Measurements from ENCODE around the gene ARHGAP22.

The ARHGAP22 gene

GRCh38 chr10:48463318-48464003 is 141.4 kb downstream of the ARHGAP22 start:
- no peak for DNase-seq (ENCODE audit: low read depth)

- DNase-seq (ENCODE audit: low read depth) = no peak
These were observed 142.3 kb downstream of the ARHGAP22 start for GRCh38 chr10:48462482-48463020.

- no peak for DNase-seq (ENCODE audit: low read depth)
These were observed 143.0 kb downstream of the ARHGAP22 start for GRCh38 chr10:48461623-48462481.

GRCh38 chr10:48460182-48460581 is 144.7 kb downstream of the ARHGAP22 start:
- no peak for DNase-seq (ENCODE audit: low read depth)

- no peak for DNase-seq (ENCODE audit: low read depth)
These were observed 145.4 kb downstream of the ARHGAP22 start for GRCh38 chr10:48459270-48460150.

- no peak for DNase-seq (ENCODE audit: low read depth)
These were observed 146.2 kb downstream of the ARHGAP22 start for GRCh38 chr10:48458662-48459048.

- DNase-seq (ENCODE audit: low read depth) = no peak
These were observed 146.8 kb downstream of the ARHGAP22 start for GRCh38 chr10:48457949-48458661.

GRCh38 chr10:48456808-48457761 is 147.8 kb downstream of the ARHGAP22 start:
- no peak for DNase-seq (ENCODE audit: low read depth)

GRCh38 chr10:48456361-48456804 is 148.5 kb downstream of the ARHGAP22 start:
- DNase-seq (ENCODE audit: low read depth) = peak; percentile 71

- no peak for DNase-seq (ENCODE audit: low read depth)
These were observed 149.3 kb downstream of the ARHGAP22 start for GRCh38 chr10:48455392-48456151.

- DNase-seq (ENCODE audit: low read depth) = no peak
These were observed 149.8 kb downstream of the ARHGAP22 start for GRCh38 chr10:48455055-48455391.

GRCh38 chr10:48454302-48455054 is 150.4 kb downstream of the ARHGAP22 start:
- DNase-seq (ENCODE audit: low read depth) = no peak

- DNase-seq (ENCODE audit: low read depth) = no peak
These were observed 151.2 kb downstream of the ARHGAP22 start for GRCh38 chr10:48453451-48454301.

- no peak for DNase-seq (ENCODE audit: low read depth)
These were observed 151.9 kb downstream of the ARHGAP22 start for GRCh38 chr10:48452879-48453412.

- DNase-seq (ENCODE audit: low read depth) = no peak
These were observed 152.6 kb downstream of the ARHGAP22 start for GRCh38 chr10:48451969-48452878.

- no peak for DNase-seq (ENCODE audit: low read depth)
These were observed 154.0 kb downstream of the ARHGAP22 start for GRCh38 chr10:48450741-48451466.
